ENCODE results near the gene SCUBE1. TPM values are rescaled to one million over a fixed set of nuclear protein-coding genes. Genes with fewer than 3 reads are reported as not detected.

The SCUBE1 gene
- total and polyA plus RNA-seq, 2 experiments from 2014 or later, result 0.81 to 3.2 TPM

- Histone ChIP-seq H3K4me1 (ENCODE audit: insufficient read depth) (peaks cover 7% of the 10 kb centered on the region; the same call in 1 of the 2 replicates), H3K79me2 (replicated peaks; ENCODE audit: insufficient read depth) (no peaks in the 10 kb centered on the region), H3F3A (replicated peaks; ENCODE audit: low read depth) (no peaks in the 10 kb centered on the region), H4K20me1 (replicated peaks; ENCODE audit: insufficient read depth) (no peaks in the 10 kb centered on the region), H3K4me2 (no peak overlapping the region), H2AFZ (no peak overlapping the region), H3K4me3 (no peak overlapping the region), H3K36me3 (ENCODE audit: insufficient read depth) (no peaks in the 10 kb centered on the region), H3K9me2 (ENCODE audit: insufficient read depth) (no peaks in the 10 kb centered on the region), H3K27ac (ENCODE audit: low read depth) (no peak overlapping the region), H3K27me3 (ENCODE audit: insufficient read depth) (no peaks in the 10 kb centered on the region)
- Mint-ChIP-seq H3K36me3 (ENCODE audit: low read depth) (no peaks in the 10 kb centered on the region; the same call in 1 of the 3 replicates), H3K27me3 (ENCODE audit: insufficient read depth, low read depth, poor library complexity) (peaks cover 18% of the 10 kb centered on the region), H3K4me1 (peaks cover 39% of the 10 kb centered on the region), H3K4me3 (no peak overlapping the region), H3K9me3 (no peaks in the 10 kb centered on the region; the same call in 2 of the 3 replicates), H3K27ac (no peak overlapping the region)
- no peak for DNase-seq (ENCODE audit: low spot score)
- no peak for ATAC-seq
- TF ChIP-seq CTCF (conservative IDR thresholded peaks at IDR 0.05; ENCODE audit: low read depth in 2 of 2) (no peak), JUNB (IDR thresholded peaks at IDR 0.05; ENCODE audit: unreplicated experiment) (no peak), STAT1 (IDR thresholded peaks at IDR 0.05; ENCODE audit: unreplicated experiment) (no peak), POLR2AphosphoS5 (IDR thresholded peaks at IDR 0.05; ENCODE audit: low read depth) (no peak), CREB1 (CRISPR knock-in tag; IDR thresholded peaks at IDR 0.05; ENCODE audit: low read depth) (no peak), ZNF331 (CRISPR knock-in tag; IDR thresholded peaks at IDR 0.05; ENCODE audit: low read depth) (no peak), NANOG (IDR thresholded peaks at IDR 0.05; ENCODE audit: borderline replicate concordance) (no peak), ETS1 (IDR thresholded peaks at IDR 0.05) (no peak), ZNF114 (CRISPR knock-in tag; IDR thresholded peaks at IDR 0.05) (no peak)
Measured at GRCh38 chr22:43222262-43222661, 120.9 kb downstream of the SCUBE1 start.

- H3K27me3 Mint-ChIP-seq (ENCODE audit: insufficient read depth, low read depth, poor library complexity), result peaks cover 18% of the 10 kb centered on the region
- Histone ChIP-seq H3F3A (replicated peaks; ENCODE audit: low read depth) (no peaks in the 10 kb centered on the region), H3K27me3 (ENCODE audit: insufficient read depth) (no peaks in the 10 kb centered on the region), H3K4me3 (no peak overlapping the region), H3K4me1 (ENCODE audit: insufficient read depth) (peaks cover 2% of the 10 kb centered on the region; the same call in 1 of the 2 replicates), H3K27ac (ENCODE audit: low read depth) (no peak overlapping the region), H4K20me1 (replicated peaks; ENCODE audit: insufficient read depth) (no peaks in the 10 kb centered on the region), H3K36me3 (ENCODE audit: insufficient read depth) (no peaks in the 10 kb centered on the region), H2AFZ (no peak overlapping the region), H3K79me2 (replicated peaks; ENCODE audit: insufficient read depth) (no peaks in the 10 kb centered on the region), H3K9me2 (ENCODE audit: insufficient read depth) (no peaks in the 10 kb centered on the region), H3K4me2 (no peak overlapping the region)
- DNase-seq (ENCODE audit: low spot score) (no peak), ATAC-seq (peak; percentile 49)
- H3K4me1 Mint-ChIP-seq, result peaks cover 32% of the 10 kb centered on the region
- no peaks in the 10 kb centered on the region; the same call in 1 of the 3 replicates for H3K36me3 Mint-ChIP-seq (ENCODE audit: low read depth)
- H3K27ac Mint-ChIP-seq, result no peak overlapping the region
- H3K4me3 Mint-ChIP-seq, result no peak overlapping the region
- H3K9me3 Mint-ChIP-seq, result no peaks in the 10 kb centered on the region; the same call in 2 of the 3 replicates
- TF ChIP-seq EZH2 (IDR thresholded peaks at IDR 0.05; ENCODE audit: low read depth, unreplicated experiment) (no peak), REST (IDR thresholded peaks at IDR 0.05; ENCODE audit: unreplicated experiment) (no peak), ZNF331 (CRISPR knock-in tag; IDR thresholded peaks at IDR 0.05; ENCODE audit: low read depth) (no peak)
Measured at GRCh38 chr22:43220625-43221380, 122.4 kb downstream of the SCUBE1 start.
